Colon (tissue), 2 donors: Measurements from ENCODE around the gene TRIM14.
"Not testable (repeated sequence)": the region's sequence is repeated elsewhere in the genome, so short reads cannot be mapped to it uniquely, and the experiment has no call there.

ENCODE experiments used
- FAIRE-seq: peaks from 2 replicates; lab custom pipeline; 2012; peaks lifted over from hg19 to GRCh38; lab: Jason Lieb, UNC
- donor health status: control.
- donor health status: control.

The TRIM14 gene

GRCh38 chr9:98107926-98108325 lies 11.1 kb downstream of the TRIM14 start:
- FAIRE-seq, result no peak

- no peak for FAIRE-seq
Measured at GRCh38 chr9:98105006-98105405, 14.0 kb downstream of the TRIM14 start.

- no peak for FAIRE-seq
Measured at GRCh38 chr9:98104445-98104881, 14.6 kb downstream of the TRIM14 start.

DNA sequence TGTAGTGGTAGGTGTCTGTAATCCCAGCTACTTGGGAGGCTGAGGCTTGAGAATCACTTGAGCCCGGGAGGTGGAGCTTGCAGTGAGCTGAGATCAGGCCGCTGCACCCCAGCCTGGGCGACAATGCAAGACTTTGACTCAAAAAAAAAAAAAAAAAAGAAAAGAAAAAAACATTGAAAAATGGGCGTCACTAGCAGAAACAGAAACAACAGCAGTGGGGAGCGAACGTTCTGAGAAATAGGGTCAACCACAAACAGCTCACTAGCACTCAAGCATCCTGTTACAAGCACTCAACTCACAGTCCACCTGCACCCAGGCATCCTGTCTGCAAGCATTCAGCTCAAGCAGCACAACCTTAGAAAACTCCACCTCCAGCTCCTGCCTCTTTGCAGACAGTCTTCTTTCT lies 17.2 kb downstream of the TRIM14 start:
- FAIRE-seq, result no peak

- FAIRE-seq, result no peak
Measured at GRCh38 chr9:98101416-98101815, 17.6 kb downstream of the TRIM14 start.

- FAIRE-seq, result peak; percentile 66
Measured at GRCh38 chr9:98100456-98100855, 18.6 kb downstream of the TRIM14 start.

- no peak for FAIRE-seq
Measured at GRCh38 chr9:98099898-98100297, 19.1 kb downstream of the TRIM14 start.

GRCh38 chr9:98099346-98099745 lies 19.7 kb downstream of the TRIM14 start:
- no peak for FAIRE-seq

DNA sequence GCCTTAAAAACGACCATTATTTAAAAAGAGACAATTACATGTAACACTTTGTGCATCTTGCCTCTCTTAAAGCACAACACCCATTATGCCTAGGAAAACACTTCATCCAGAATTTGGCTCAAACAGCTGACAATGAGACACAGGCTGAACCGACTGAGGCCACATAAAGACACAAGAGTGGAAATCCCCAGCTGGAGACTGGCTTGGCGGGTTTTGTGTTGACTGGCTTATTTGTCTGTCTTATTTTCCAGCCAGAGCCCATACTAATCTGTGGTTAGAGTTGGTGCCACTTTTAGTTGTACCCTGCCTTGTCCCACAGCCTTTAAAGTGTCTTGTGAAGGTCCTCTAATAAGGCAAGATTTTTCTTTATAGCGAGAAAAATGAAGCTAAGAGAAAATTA lies 21.2 kb downstream of the TRIM14 start:
- no peak for FAIRE-seq

DNA sequence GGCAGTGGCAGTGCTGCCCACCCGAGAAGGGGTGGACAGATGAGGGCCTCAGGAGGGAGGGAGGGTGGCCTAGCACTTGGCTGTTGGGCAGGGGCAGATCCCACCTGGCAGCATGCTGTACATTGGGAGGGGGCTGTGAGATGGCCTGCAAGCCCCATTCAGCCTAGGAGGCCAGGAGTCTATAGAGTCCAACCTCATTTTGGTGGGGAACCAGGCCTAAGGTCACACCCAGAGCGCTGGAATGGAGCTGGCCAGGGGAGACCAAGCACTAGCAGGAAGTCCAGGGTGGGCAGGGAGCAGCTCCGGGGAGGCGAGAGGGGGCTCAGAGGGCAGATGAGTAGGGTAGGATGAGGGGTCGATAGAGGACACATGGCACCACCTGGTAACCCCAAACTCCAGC lies 22.9 kb downstream of the TRIM14 start:
- FAIRE-seq, result no peak

- no peak for FAIRE-seq
Measured at GRCh38 chr9:98095401-98095800, 23.6 kb downstream of the TRIM14 start.

DNA sequence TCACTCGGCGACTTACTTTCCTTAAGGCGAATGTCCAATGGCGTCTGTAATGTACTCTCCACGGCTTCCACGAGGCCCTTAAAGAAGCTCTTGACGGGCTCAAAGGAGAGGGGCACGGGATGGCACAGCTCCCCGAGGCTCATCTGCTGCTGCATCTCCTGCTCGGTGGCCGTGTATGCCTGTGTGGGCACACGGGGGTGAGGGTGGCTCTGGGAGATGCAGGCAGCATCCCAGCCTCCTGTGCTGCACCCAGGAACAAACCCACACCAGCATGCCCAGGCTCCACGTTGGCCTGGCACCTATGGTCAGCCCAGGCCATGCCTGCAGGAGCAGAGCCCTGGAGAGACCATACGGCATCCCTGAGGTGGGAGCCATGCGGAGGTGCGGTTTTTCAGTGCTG lies 24.2 kb downstream of the TRIM14 start:
- no peak for FAIRE-seq

- FAIRE-seq, result no peak
Measured at GRCh38 chr9:98094316-98094715, 24.7 kb downstream of the TRIM14 start.

DNA sequence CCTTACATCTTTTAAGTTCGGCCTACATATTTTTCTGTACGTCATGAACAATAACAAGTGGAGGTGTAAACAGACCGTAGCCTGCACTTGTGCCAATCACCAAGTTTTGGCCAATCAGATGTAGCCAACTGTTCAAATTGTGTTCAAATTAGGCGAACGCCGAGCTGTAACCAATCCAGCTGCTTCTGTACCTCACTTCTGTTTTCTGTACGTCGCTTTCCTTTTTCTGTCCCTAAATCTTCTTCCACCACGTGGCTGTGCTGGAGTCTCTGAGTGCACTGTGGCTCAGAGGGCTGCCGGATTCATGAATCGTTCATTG lies 26.4 kb downstream of the TRIM14 start:
- no peak for FAIRE-seq

GRCh38 chr9:98091735-98092612 lies 27.0 kb downstream of the TRIM14 start:
- no peak for FAIRE-seq

GRCh38 chr9:98090674-98091073 lies 28.3 kb downstream of the TRIM14 start:
- FAIRE-seq, result not testable (repeated sequence)

DNA sequence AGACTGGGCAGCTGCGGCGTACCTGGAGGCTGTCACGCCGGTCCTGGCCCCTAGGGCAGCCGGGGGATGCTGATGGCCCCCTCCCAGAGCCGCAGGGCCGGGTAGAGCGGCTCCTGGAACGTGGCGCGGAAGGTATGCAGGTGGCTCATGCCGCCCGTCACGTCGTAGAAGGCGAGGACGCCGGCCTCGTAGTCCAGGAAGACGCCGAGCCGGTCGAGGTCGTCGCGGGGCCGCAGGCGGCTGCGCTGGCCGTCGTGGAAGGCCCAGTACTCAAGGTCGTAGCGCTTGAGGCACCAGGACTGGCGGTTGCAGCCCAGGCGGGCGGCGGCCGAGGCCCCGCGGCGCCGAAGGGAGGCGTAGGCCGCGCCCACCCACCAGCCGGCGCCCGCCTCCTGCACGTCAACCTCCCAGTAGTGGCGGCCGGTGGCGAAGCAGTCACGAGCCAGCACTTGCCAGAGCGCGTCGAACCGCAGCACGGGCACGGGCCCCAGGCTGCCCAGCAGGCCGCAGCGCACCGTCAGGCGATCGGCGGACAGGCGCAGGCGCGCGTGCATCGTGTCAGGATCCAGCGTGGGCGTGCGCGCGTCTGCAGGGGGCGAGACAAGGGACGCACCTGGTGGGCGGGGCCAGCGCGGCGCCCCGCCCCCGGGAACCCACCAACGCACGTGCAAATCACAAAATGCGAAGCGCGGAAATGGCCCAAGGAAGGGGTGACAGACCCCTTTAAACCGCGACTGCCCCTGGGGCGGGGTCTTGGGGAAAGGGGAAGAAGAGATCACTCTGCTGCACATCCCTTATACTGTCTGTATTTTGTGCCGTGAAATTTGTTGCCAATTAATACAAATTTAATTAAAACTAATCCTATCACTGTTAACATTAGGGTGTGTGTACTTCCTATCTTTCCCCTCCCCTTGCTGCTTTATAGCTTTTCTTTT lies 31.3 kb downstream of the TRIM14 start:
- FAIRE-seq, result no peak

GRCh38 chr9:98086461-98086860 lies 32.6 kb downstream of the TRIM14 start:
- FAIRE-seq, result no peak

DNA sequence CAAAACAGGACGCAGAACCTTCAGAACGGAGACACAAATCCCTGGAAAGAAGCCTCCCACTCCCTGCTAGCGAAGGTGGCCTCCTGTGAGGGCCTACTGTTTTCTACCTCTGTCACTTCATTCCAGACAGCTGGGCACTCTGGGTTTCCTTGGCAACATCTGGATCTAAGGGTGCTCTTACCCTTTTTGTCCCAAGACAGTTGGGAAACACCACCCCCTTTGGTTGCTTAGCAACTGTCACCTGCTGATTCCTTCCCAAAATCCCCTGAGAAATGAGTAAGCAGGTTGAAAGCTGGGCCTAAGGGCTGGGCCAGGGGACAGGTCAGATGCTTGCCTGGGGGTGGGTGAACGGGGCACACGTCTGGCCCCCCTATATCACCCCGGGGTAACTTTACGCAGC lies 33.1 kb downstream of the TRIM14 start:
- FAIRE-seq, result no peak

DNA sequence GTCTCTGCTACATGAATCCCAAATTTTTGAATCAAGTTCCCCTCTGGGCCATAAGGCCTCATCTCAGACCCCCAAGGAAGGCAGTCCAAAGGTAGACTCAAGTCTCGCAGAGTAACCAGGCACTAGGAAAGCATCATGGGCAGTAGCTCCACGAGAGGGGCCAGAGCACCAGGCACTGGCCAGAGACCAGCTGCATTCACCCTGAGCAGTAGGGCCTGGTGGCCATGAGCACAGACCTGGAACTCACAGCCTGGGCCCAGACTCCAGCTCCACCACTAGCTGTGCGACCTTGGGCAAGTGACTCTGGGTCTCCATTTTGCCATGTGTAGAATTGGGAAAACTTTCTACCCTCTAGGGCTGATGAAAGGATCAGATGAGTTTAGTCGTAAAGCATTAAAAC lies 34.0 kb downstream of the TRIM14 start:
- no peak for FAIRE-seq

- no peak for FAIRE-seq
Measured at GRCh38 chr9:98084396-98084795, 34.6 kb downstream of the TRIM14 start.

- FAIRE-seq, result no peak
Measured at GRCh38 chr9:98083566-98084183, 35.3 kb downstream of the TRIM14 start.

DNA sequence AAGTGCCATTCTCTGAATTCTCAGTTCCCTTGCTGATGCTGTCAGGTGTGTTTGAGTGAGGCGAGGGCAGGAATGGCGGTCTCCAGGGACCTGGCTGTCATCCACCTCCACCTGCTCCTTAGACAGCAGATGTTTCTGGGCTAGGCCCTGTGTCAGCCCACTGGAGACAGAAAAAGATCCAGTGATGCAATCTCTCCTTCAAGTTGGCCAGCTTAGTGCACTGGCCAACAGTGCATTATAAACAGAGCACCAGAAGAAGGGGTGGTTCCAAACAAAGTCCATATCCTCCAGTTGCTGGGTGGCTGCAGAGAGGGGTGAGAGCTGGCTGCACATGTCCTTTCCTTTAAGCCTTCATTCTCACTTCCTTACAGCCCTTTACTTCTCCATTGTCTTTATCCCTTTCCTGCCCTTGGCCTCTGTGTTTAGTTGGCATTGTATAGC lies 35.9 kb downstream of the TRIM14 start:
- FAIRE-seq, result no peak
